Motor neuron (in vitro differentiated cells): ENCODE results near the gene ASF1B. TPM values are rescaled to one million over a fixed set of nuclear protein-coding genes. Genes with fewer than 3 reads are reported as not detected.
A peak's percentile ranks its signal among the peaks of the same experiment; 100 is the strongest.

ENCODE experiments used
- ATAC-seq, 8 experiments: fragments of 200-7000 bp; cut with Tn5 transposase; replicated peaks in 6 of 8; 2 replicates each; pipeline ENCODE4 v1.8.0; 2021; ENCODE audit warnings: mild to moderate bottlenecking in 8 of 8, moderate library complexity in 8 of 8
- H3K27ac ChIP-seq, 2 donors: fragments of 250-450 bp; sonication (Bioruptor Pico); 2 replicates each; pipeline ENCODE4 v1.9.0; 2021; ENCODE audit warnings: antibody characterized with exemption in 2 of 2, mild to moderate bottlenecking in 2 of 2, moderate library complexity in 1 of 2
- H3K4me1 ChIP-seq, 2 donors: fragments of 250-450 bp; sonication (Bioruptor Pico); replicated peaks in 1 of 2; 2 replicates each; pipeline ENCODE4 v1.6.1; 2021; ENCODE audit warnings: antibody characterized with exemption in 2 of 2, mild to moderate bottlenecking in 2 of 2, moderate library complexity in 1 of 2
- H3K4me3 ChIP-seq, 5 donors: fragments of 250-450 bp; sonication (Bioruptor Pico); 2 replicates each; pipeline ENCODE4 v1.9.0; 2021; ENCODE audit warnings: antibody characterized with exemption in 5 of 5, mild to moderate bottlenecking in 5 of 5, moderate library complexity in 4 of 5
- WGBS, 10 experiments: fragments of 450-650 bp; shearing (Covaris generic); methylation state at CpG; one replicate each; pipeline ENCODE4 v1.0.0; 2022; 5-methylcytosine and 5-hydroxymethylcytosine counted together
- in situ Hi-C, 9 experiments: fragments of 400-800 bp; cut with MboI; loops; one replicate each; pipeline ENCODE4 v1.15.0; 2021; ENCODE audit warnings: low sequenced_read_pairs in 9 of 9, low pct_unique_long_range_greater_than_20kb in 2 of 9; ENCODE audit not compliant: unreplicated experiment in 9 of 9
- total RNA-seq, 8 experiments: library from RNA; unstranded; fragments of 300-600 nt; gene quantifications; 2 replicates each; pipeline versions ENCODE4 v1.2.3 to v1.2.4, GENCODE V29; 2022

ASF1B gene
- total RNA-seq, 8 experiments from 2014 or later = 0.54 to 21.5 (median 1.2) TPM

DNA sequence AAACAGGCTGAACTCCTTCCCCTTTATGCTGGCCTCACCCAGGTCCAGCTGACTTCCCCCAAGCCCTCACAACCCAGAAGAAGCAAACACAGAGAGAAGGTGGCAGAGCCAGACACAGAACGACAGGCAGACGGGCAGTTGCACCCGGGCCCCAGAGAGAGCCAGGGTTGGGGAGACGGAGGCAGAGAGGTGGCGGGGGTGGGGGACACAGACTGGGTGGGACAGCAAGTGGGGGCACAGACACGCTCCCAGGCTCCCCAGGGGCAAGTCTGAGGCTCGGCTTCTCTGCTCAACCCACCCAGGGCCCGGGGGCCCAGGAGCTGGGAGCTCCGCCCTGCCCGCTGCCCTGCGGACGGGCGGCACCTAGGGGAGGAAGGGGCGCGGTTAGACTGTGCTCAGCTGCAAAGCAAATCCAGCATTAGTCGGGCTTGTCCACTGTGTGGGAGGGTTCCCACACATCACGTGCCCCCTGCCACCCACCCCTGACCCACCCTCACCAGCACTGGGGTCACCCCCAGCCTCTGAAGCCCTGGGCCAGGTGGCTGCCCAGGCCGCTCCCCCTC lies 31.3 kb upstream of the ASF1B start:
- in situ Hi-C loops = loop anchor here in 1 of 9 experiments (25.0 kb wide), 1 partner anchor 170 kb away; no protein-coding TSS in a partner anchor
- peak in 7 of 8 experiments; percentile 16 to 97 (median 32) for ATAC-seq
- peaks cover 11 to 12% of the 10 kb centered on the region in 2 donors for H3K4me1 ChIP-seq
- WGBS, 10 experiments = no CpG with 5 or more reads among the region's 18 CpGs
- H3K4me3 ChIP-seq = no peak overlapping the region
- no peak overlapping the region for H3K27ac ChIP-seq

DNA sequence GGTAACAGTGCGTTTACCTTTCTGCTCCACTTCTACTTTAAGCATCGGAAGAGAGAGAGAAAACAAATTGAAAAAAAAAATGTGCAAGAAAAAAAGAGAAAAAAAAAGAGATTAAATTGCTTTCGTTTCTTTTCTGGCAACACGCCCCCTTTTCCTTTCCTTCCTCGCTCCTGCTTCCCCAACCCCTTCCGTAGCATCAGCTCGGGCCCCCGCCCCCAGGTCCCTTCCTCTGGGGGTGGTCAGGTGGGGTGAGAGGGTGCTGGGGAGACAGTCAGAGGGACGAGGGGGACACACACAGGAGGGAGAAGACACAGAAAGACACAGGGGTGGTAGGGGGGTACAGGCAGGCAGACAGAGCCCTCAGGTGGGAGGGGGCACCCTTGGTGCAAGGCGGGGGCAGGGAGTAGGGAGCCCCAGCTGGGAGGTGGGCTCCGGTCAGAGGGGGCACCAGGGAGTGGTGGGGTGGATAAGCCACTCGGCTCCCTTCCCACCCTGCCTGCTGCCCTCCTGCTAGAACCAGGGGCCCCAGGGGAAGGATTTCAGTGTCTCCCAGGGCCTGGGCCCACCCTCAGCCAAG lies 30.7 kb upstream of the ASF1B start:
- H3K4me1 ChIP-seq = peaks cover 11 to 12% of the 10 kb centered on the region in 2 donors
- in situ Hi-C loops = loop anchor here in 1 of 9 experiments (25.0 kb wide), 1 partner anchor 170 kb away; no protein-coding TSS in a partner anchor
- H3K27ac ChIP-seq = no peak overlapping the region
- no peak overlapping the region for H3K4me3 ChIP-seq
- ATAC-seq = no peak
- 60 to 100% (median 70%) methylated on average over 1 to 2 of the region's 12 CpGs; no CpG with 5 or more reads in 7 of the 10 experiments for WGBS, 10 experiments

DNA sequence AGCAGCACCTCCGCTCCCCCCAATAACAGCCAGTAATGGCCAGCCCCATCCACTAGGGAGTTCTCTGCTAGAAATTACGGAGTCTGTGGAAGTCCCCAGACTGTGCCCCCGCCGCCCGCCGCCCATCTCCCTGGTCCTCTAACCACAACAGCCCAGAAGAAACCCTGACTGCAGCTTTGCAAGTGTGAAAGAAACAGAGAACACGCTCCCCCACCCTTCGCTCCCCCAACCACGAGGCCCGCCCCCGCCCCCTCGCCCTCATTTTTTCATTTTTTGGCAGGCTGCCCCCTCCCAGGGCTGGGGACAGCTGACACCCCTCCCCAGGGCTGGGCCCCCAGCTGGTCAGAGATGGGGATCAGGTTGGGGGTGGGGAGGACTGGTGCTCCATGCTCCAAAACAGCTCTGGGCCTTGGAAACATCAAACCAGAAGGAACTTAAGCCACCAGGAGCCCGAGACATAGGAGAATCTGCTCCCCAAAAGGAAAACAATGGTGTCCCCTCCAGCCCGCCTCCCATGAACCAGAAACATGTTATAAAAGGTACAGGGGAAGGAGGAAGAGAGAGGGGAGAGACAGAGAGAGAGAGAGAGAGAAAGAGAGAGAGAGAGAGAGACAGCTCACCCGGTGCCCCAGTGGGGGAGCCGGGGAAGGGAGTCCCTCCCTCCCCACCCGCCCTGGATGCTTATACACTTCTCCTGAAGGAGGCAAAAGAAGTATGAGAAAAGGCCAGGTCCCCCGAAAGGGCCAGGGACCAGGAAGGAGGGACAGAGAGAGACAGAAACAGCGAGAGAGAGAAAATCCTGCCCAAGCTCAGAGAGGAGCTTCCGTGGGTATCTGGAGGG lies 29.8 kb upstream of the ASF1B start:
- H3K4me3 ChIP-seq = no peak overlapping the region

DNA sequence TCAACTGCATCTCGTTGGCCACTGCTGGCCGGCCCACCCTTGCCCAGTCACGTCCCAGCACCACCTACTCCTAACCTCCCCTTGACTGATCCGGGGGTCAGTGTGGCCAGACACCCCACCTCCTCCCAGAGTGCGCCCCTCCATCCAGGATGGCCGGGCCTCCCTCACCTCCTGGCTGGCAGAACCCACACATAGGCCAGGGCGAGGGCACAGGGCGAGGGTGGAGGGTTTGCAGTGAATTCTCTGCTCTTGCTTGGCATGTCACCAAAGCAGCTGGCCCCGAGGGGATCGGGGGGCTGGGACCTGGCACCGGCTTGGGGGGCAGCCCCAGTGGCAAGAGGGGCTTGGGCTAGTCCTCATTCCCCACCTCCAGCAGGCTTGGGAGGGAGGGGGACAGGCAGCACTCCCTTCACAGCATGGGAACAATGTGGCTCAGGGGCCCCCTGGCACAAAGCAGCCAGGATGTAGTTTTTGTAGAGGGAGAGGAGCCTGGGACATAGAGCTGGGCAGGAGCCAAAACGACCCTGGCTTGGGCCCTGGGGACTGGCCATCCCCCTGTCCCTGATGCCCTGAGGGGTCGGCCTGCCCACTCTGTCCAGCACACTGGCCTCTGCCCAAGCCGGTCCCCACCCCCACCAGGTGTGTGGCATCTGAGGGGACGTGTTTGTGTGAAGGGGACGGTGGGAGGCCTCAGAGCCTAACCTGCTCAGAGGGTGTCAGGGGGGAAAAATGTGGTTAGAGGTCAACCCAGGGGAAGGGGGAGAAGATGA lies 28.5 kb upstream of the ASF1B start:
- H3K4me3 ChIP-seq = no peak overlapping the region
- peaks cover 11 to 12% of the 10 kb centered on the region in 2 donors for H3K4me1 ChIP-seq
- ATAC-seq = no peak
- in situ Hi-C loops = loop anchor here in 1 of 9 experiments (25.0 kb wide), 1 partner anchor 172 kb away; no protein-coding TSS in a partner anchor
- WGBS, 10 experiments = 57 to 100% methylated on average over 1 to 2 of the region's 16 CpGs; no CpG with 5 or more reads in 8 of the 10 experiments
- H3K27ac ChIP-seq = no peak overlapping the region

More for the DNA sequence above, 29.8 kb upstream of the ASF1B start:
- H3K4me1 ChIP-seq = peaks cover 11 to 12% of the 10 kb centered on the region in 2 donors
- H3K27ac ChIP-seq = no peak overlapping the region
- in situ Hi-C loops = loop anchor here in 1 of 9 experiments (25.0 kb wide), 1 partner anchor 171 kb away; no protein-coding TSS in a partner anchor
- ATAC-seq = no peak
- WGBS, 10 experiments = 47 to 90% (median 78%) methylated on average over 2 to 3 of the region's 20 CpGs; no CpG with 5 or more reads in 6 of the 10 experiments

DNA sequence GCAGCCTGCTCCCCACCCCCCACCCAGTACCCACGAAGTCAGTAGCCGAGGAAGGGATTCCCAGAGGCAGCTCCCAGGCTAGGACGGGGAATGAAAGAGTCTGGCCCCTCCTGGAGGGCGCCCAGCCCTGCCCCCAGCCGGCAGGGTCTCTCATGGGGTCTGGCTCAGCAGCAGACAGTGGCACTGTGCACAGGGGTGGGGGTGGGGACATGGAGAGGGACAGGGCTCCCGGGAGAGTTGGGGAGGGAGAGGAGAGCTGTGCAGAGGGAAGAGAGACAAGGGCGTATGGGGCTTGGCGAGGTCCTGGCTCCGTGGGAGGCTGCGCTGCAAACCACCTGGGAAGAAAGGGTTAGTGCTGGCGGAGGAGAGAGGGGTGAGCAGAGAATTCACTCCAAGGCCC lies 27.7 kb upstream of the ASF1B start:
- in situ Hi-C loops = loop anchor here in 1 of 9 experiments (25.0 kb wide), 1 partner anchor 173 kb away; no protein-coding TSS in a partner anchor
- H3K4me3 ChIP-seq = no peak overlapping the region
- peaks cover 11 to 12% of the 10 kb centered on the region in 2 donors for H3K4me1 ChIP-seq
- peak in 5 of 8 experiments; percentile 27 to 61 (median 57) for ATAC-seq
- WGBS, 10 experiments = 33% methylated on average over 1 of the region's 11 CpGs; no CpG with 5 or more reads in 9 of the 10 experiments
- no peak overlapping the region for H3K27ac ChIP-seq

DNA sequence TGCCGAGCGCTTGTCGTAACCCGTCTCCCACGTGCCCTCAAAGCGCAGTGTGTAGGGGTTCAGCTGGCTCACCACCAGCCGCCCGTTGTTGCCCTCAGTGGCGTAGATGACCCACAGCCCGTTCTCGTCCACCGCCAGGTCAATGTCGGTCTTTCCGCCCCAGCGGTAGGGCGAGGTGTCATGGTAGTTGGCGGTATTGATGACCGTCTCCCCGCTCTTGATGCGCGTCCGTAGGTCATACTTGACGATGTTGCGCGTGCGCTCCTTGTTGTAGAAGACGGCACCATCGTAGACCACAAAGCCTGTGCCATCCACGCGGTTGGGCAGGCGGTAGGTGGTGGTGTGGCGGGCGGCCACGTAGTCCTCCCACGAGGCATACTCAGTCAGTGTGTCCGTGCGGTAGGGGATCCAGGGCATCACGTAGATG lies 26.5 kb upstream of the ASF1B start:
- H3K4me3 ChIP-seq = no peak overlapping the region
- ATAC-seq = no peak
- H3K27ac ChIP-seq = no peak overlapping the region
- peaks cover 11 to 12% of the 10 kb centered on the region in 2 donors for H3K4me1 ChIP-seq
- 80 to 100% (median 95%) methylated on average over 1 to 26 of the region's 38 CpGs; no CpG with 5 or more reads in 6 of the 10 experiments for WGBS, 10 experiments
- in situ Hi-C loops = loop anchor here in 1 of 9 experiments (25.0 kb wide), 1 partner anchor 174 kb away; no protein-coding TSS in a partner anchor

DNA sequence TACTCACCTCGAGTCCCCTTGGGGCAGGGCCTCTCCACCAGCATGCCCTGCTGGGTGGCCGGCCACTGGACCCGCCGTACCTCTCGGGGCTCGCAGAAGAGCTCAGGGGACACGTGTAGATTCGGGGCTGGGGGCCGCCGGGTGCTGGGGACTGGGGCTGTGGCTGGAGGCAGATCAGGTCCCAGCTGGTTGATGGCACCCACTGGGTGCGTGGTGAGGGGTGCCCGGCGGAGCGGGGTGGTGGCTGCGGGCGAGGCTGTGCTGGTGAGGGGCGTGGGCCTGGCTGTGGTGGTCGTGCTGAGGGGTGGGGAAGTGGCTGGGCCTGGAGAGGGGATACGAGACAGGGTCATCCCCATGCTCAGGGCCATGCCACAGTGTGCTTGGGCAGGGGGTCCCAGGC lies 24.9 kb upstream of the ASF1B start:
- no peak for ATAC-seq
- Histone ChIP-seq H3K27ac (no peak overlapping the region), H3K4me3 (no peak overlapping the region), H3K4me1 (peaks cover 11 to 12% of the 10 kb centered on the region in 2 donors)
- in situ Hi-C loops = loop anchor here in 1 of 9 experiments (25.0 kb wide), 1 partner anchor 176 kb away; no protein-coding TSS in a partner anchor
- WGBS, 10 experiments = no CpG with 5 or more reads among the region's 19 CpGs

DNA sequence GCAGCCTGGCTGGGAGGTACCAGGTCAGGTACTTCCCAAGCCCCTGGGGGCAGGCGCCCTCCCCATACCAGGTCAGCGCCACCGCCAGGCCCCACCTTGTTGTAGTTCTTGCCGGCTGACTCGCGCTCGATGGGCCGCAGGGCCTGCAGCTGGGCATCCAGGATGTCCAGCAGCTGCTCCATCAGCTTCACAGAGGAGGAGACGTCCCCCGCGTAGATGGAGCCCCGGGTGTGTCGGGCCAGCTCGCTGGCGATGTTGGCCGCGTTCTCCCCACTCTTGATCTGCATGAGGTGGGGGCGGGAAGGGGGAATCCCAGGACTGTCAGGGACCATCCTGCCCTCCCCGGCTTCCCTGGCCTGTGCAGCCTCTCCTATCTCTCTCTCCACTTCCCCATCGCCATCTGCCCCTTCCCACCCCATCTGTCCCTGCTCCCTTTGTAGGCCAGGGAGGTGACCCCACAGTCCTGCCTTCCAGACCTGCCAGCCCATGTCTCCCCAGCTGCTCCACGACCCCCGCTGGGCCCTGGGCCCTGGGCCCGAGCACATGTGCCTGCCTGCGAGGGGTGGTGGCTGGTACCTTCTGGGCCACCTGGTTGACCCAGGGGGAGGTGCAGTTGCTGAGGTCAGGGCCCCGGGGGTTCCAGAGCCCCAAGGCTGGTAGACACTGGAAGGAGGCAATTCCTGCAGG lies 23.8 kb upstream of the ASF1B start:
- in situ Hi-C loops = loop anchor here in 1 of 9 experiments (25.0 kb wide), 1 partner anchor 177 kb away; no protein-coding TSS in a partner anchor
- ATAC-seq = peak in 1 of 8 experiments; percentile 8
- no peak overlapping the region for H3K27ac ChIP-seq

DNA sequence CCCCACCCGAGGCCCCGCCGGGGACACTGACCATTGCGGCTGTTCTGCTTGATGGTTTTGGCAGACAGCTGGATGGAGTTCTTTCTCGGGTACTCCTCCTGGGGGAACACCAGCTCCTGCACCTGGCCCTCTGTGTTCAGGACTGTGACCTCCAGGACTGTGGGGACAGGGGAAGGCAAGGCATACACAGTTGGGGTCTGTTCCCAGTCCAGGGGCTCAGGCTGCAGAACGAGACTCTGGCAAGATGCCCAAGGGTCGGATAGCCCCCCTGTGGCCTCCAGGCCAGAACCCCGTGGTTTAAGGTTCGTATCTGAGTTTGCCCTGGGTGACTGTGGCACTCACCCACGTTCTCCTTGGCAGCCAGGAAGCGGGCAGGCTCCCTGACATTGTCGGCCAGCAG lies 22.7 kb upstream of the ASF1B start:
- in situ Hi-C loops = loop anchor here in 1 of 9 experiments (25.0 kb wide), 1 partner anchor 178 kb away; no protein-coding TSS in a partner anchor
- no peak overlapping the region for H3K4me3 ChIP-seq
- no peak for ATAC-seq
- H3K27ac ChIP-seq = no peak overlapping the region
- 80 to 98% (median 93%) methylated on average over 2 to 7 of the region's 12 CpGs; no CpG with 5 or more reads in 6 of the 10 experiments for WGBS, 10 experiments
- H3K4me1 ChIP-seq = peaks cover 3 to 4% of the 10 kb centered on the region in 2 donors

More for the DNA sequence above, 23.8 kb upstream of the ASF1B start:
- WGBS, 10 experiments = 81 to 100% (median 90%) methylated on average over 2 to 5 of the region's 25 CpGs; no CpG with 5 or more reads in 7 of the 10 experiments
- no peak overlapping the region for H3K4me3 ChIP-seq
- H3K4me1 ChIP-seq = peaks cover 11 to 12% of the 10 kb centered on the region in 2 donors

DNA sequence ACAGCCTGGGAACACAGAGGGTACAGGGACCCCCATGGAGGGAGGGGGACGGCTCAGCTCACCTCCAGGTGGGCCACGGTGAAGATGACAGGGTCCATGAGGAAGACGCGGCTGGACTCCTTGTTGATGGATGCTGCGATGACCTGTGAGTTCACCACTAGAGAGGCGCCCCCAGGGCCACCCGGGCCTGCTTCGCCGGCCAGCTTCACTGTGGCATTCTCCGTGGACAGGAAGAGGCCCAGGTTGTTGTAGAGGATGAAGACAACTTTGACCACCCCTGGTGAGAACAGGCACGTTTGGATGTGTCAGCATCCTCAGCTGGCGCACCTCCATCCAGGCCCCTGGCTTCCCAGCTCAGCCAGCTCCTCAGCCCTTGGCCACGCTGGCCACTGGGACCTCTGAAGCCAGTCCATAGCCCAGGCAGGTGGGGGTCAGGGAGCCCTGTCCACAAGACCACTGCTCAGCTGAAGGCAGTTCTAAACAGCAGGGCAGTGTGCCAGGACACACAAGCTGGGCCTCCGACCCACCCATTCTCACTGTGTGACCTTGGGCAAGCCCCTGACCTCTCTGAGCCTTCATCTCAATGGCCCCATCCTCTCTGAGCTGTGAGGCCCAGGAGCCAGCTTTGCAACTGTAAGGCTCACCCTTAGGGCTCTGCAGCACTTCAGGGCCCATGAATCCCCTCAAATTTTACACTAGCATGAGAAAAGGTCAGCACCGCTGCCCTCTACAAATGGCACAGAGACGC lies 22.1 kb upstream of the ASF1B start:
- in situ Hi-C loops = loop anchor here in 1 of 9 experiments (25.0 kb wide), 1 partner anchor 179 kb away; no protein-coding TSS in a partner anchor
- 93 to 100% (median 100%) methylated on average over 1 to 5 of the region's 16 CpGs; no CpG with 5 or more reads in 5 of the 10 experiments for WGBS, 10 experiments

More for the DNA sequence above, 22.1 kb upstream of the ASF1B start:
- Histone ChIP-seq H3K27ac (no peak overlapping the region), H3K4me1 (no peaks in the 10 kb centered on the region), H3K4me3 (no peak overlapping the region)
- ATAC-seq = no peak
